Testis (tissue), 3 donors: Measurements from ENCODE around the gene TUBG1. TPM values are rescaled to one million over a fixed set of nuclear protein-coding genes. Genes with fewer than 3 reads are reported as not detected.
A peak's percentile ranks its signal among the peaks of the same experiment; 100 is the strongest.
"Not testable (repeated sequence)": the region's sequence is repeated elsewhere in the genome, so short reads cannot be mapped to it uniquely, and the experiment has no call there.

Experiments
- DNase-seq: peaks from one replicate; pipeline ENCODE4 v3.0.0-alpha.2; 2019
- H3K27ac ChIP-seq, 2 donors: fragments of 200-600 bp; sonication (generic); one replicate each; pipeline ENCODE4 v1.5.1; 2019
- H3K27me3 ChIP-seq: fragments of 200-600 bp; sonication (generic); one replicate; pipeline ENCODE4 v1.5.1; 2019
- H3K36me3 ChIP-seq: fragments of 200-600 bp; sonication (generic); one replicate; pipeline ENCODE4 v1.5.1; 2017; ENCODE audit warnings: low read depth; ENCODE audit errors: missing control alignments
- H3K4me1 ChIP-seq: fragments of 200-600 bp; sonication (generic); one replicate; pipeline ENCODE4 v1.5.1; 2019
- H3K4me3 ChIP-seq, 2 donors: fragments of 200-600 bp; sonication (generic); one replicate each; pipeline ENCODE4 v1.5.1; 2017 to 2019
- H3K9me3 ChIP-seq: fragments of 200-600 bp; sonication (generic); one replicate; pipeline ENCODE4 v1.5.1; 2017
- CTCF ChIP-seq, 3 experiments: fragments of 450-650 bp in 2 of 3; fragments of 200-600 bp in 1 of 3; sonication (generic) in 1 of 3; IDR thresholded peaks; one replicate each; pipeline ENCODE4 v1.5.1; 2016 to 2019; ENCODE audit warnings: antibody characterized with exemption in 3 of 3, mild to moderate bottlenecking in 2 of 3, moderate library complexity in 1 of 3
- POLR2A ChIP-seq: fragments of 450-650 bp; IDR thresholded peaks from one replicate; pipeline ENCODE4 v1.6.1; 2017; ENCODE audit warnings: antibody characterized with exemption, mild to moderate bottlenecking, moderate library complexity
- WGBS, 2 donors: methylation state at CpG; one replicate each; pipeline ENCODE4 v1.1.5; 2018; 5-methylcytosine and 5-hydroxymethylcytosine counted together
- intact Hi-C: fragments of 100-400 bp; cut with DNase I; formaldehyde crosslinking; loops from one replicate; pipeline ENCODE4 v1.15.1; 2023; ENCODE audit warnings: low total_unique reads
- polyA plus RNA-seq: library from polyadenylated mRNA; stranded (reverse); fragments of 350-450 nt; fragmentation: Illumina TruSeq; extraction: RNeasy Lipid Tissue Mini Kit (QIAGEN cat#74804); gene quantifications from one replicate; pipeline ENCODE4 v1.2.3, GENCODE V29; 2014; ENCODE audit warnings: low read depth, low replicate concordance; ENCODE audit not compliant: insufficient read depth
- total RNA-seq, 2 donors: library from RNA; depleted of rRNA; stranded (reverse); fragments of >200 nt; gene quantifications; one replicate each; pipeline ENCODE4 v1.2.3, GENCODE V29; 2016

TUBG1 gene
- total and polyA plus RNA-seq, 3 donors from 2014 or later = 209 to 411 (median 265) TPM

GRCh38 chr17:42618442-42619150 lies 9.1 kb downstream of the TUBG1 start:
- Histone ChIP-seq H3K36me3 (no peaks in the 10 kb centered on the region), H3K9me3 (no peaks in the 10 kb centered on the region), H3K4me3 (no peak overlapping the region), H3K4me1 (peaks cover 10% of the 10 kb centered on the region), H3K27ac (peak overlapping the region in 1 of 2 donors; percentile 5), H3K27me3 (no peaks in the 10 kb centered on the region)
- DNase-seq = peak; percentile 74
- intact Hi-C loops = no loop called here
- peak in 1 of 3 experiments; percentile 10 for TF ChIP-seq CTCF (IDR thresholded peaks at IDR 0.05)
- no peak for TF ChIP-seq POLR2A
- 35 to 39% methylated on average over 8 to 9 of the region's 9 CpGs for WGBS, 2 donors

GRCh38 chr17:42621987-42622386 lies 12.5 kb downstream of the TUBG1 start:
- intact Hi-C loops = not testable (repeated sequence)

GRCh38 chr17:42623271-42623670 lies 13.8 kb downstream of the TUBG1 start:
- H3K9me3 ChIP-seq = no peaks in the 10 kb centered on the region
- 75 to 87% methylated on average over 2 of the region's 2 CpGs for WGBS, 2 donors
- H3K4me1 ChIP-seq = peaks cover 10% of the 10 kb centered on the region
- no peak overlapping the region for H3K4me3 ChIP-seq
- peak overlapping the region in 1 of 2 donors; percentile 20 for H3K27ac ChIP-seq
- TF ChIP-seq POLR2A = no peak
- TF ChIP-seq CTCF (IDR thresholded peaks at IDR 0.05) = no peak
- no peaks in the 10 kb centered on the region for H3K27me3 ChIP-seq
- DNase-seq = no peak
- H3K36me3 ChIP-seq = no peaks in the 10 kb centered on the region
- intact Hi-C loops = no loop called here

More at GRCh38 chr17:42621987-42622386, 12.5 kb downstream of the TUBG1 start:
- WGBS, 2 donors = 72 to 78% methylated on average over 3 of the region's 3 CpGs
- not testable (repeated sequence) for DNase-seq, H3K9me3 ChIP-seq, H3K4me3 ChIP-seq, H3K27ac ChIP-seq, H3K27me3 ChIP-seq, H3K36me3 ChIP-seq
- peaks cover 16% of the 10 kb centered on the region for H3K4me1 ChIP-seq

- Histone ChIP-seq H3K4me3 (no peak overlapping the region), H3K9me3 (no peaks in the 10 kb centered on the region), H3K4me1 (peaks cover 6% of the 10 kb centered on the region), H3K27me3 (no peaks in the 10 kb centered on the region), H3K27ac (no peak overlapping the region), H3K36me3 (no peaks in the 10 kb centered on the region)
- no peak for DNase-seq
- TF ChIP-seq POLR2A (no peak), CTCF (IDR thresholded peaks at IDR 0.05) (no peak)
- intact Hi-C loops = no loop called here
- WGBS, 2 donors = 65 to 70% methylated on average over 7 of the region's 7 CpGs
Observed at GRCh38 chr17:42623732-42624596, 14.5 kb downstream of the TUBG1 start.

GRCh38 chr17:42627032-42627764 lies 17.7 kb downstream of the TUBG1 start:
- DNase-seq, H3K4me1 ChIP-seq, intact Hi-C loops, H3K36me3 ChIP-seq, H3K27me3 ChIP-seq, H3K9me3 ChIP-seq, H3K4me3 ChIP-seq: not testable (repeated sequence)
- WGBS, 2 donors = 93 to 100% methylated on average over 2 to 6 of the region's 6 CpGs
- peak overlapping the region in 1 of 2 donors; percentile 64 for H3K27ac ChIP-seq
